ENCODE measurements around the gene B3GALT6.
A peak's percentile ranks its signal among the peaks of the same experiment; 100 is the strongest.

B3GALT6 gene

DNA sequence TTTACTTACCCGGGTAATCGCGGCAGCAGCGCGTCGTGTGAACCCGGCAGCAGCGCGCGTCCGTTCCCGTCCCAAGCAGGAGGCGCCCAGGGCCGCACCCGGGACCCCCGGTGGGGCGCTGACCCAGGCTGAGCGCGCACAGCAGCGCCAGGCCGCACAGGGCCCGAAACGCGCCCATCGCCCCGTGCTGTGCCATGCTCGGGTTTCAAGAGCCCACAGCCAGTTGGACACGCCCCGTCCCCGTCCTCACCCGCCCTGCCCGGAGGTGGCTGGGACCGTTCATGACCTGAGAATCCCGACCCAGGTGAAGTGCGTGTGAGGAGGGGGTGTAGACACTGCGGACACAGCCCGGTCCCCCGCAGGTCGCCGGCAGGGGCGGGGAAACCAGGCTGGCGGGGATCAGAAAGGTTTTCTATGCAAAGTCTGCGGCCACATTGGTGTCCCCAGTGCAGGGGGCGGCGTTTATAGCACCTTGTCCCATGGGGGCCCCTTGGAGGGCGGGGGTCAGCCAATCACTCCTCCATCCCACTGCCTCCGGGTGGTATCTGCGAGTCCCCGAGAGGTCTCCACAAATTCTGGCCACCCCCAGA is 25.6 kb upstream of the B3GALT6 start, which contains the start of gene TNFRSF18:
Gene TNFRSF18, minus strand, starts transcription at position 217 of the 590 bp plus-strand sequence. Its CDS starts 21 bp downstream, at position 196.
- Histone ChIP-seq H3K36me3 (ENCODE audit: control insufficient read depth in 1 of 2, insufficient read depth in 2 of 2, low read length in 2 of 2) (no peaks in the 10 kb centered on the region), H3K79me1 (ENCODE audit: low read length) (no peaks in the 10 kb centered on the region), H3K27ac (ENCODE audit: low read depth, low read length) (no peak within 1 kb of the TSS), H3K9ac (ENCODE audit: low read length) (no peak within 1 kb of the TSS), H2BK120ac (ENCODE audit: insufficient read depth, low read length, poor library complexity) (no peak within 1 kb of the TSS), H2AK5ac (ENCODE audit: low read length) (no peak within 1 kb of the TSS), H3K27me3 (ENCODE audit: insufficient read depth, low read length) (peaks cover 12% of the 10 kb centered on the region), H3K23ac (ENCODE audit: low read length) (no peak within 1 kb of the TSS), H2AFZ (ENCODE audit: insufficient read depth, low read length, poor library complexity) (no peak within 1 kb of the TSS), H3K4ac (ENCODE audit: low read depth, low read length) (no peak within 1 kb of the TSS), H2BK5ac (ENCODE audit: low read depth, low read length, poor library complexity) (no peak within 1 kb of the TSS), H3K14ac (ENCODE audit: low read length) (no peak within 1 kb of the TSS), H3K4me2 (ENCODE audit: low read length) (no peak within 1 kb of the TSS), H3K18ac (ENCODE audit: low read length) (no peak within 1 kb of the TSS), H3K9me3 (ENCODE audit: insufficient read depth, low read depth, low read length) (no peaks in the 10 kb centered on the region), H4K8ac (ENCODE audit: low read depth, low read length) (no peak within 1 kb of the TSS), H3K4me3 (ENCODE audit: low read depth, low read length) (no peak within 1 kb of the TSS), H3K4me1 (ENCODE audit: control insufficient read depth in 1 of 2, insufficient read depth in 2 of 2, low read length in 2 of 2) (peaks cover 0 to under 1% of the 10 kb centered on the region in 2 experiments), H2BK12ac (ENCODE audit: low read length) (no peak within 1 kb of the TSS), H4K12ac (ENCODE audit: low read depth, low read length) (no peak within 1 kb of the TSS), H4K91ac (ENCODE audit: low read depth, low read length) (no peak within 1 kb of the TSS), H3K79me2 (ENCODE audit: control insufficient read depth, insufficient read depth, low read length, poor library complexity) (no peaks in the 10 kb centered on the region)
- no CpG with 5 or more reads among the region's 49 CpGs for WGBS (ENCODE audit: extremely low coverage, insufficient coverage, insufficient read length)
- peak in 1 of 2 donors; percentile 33 for DNase-seq

DNA sequence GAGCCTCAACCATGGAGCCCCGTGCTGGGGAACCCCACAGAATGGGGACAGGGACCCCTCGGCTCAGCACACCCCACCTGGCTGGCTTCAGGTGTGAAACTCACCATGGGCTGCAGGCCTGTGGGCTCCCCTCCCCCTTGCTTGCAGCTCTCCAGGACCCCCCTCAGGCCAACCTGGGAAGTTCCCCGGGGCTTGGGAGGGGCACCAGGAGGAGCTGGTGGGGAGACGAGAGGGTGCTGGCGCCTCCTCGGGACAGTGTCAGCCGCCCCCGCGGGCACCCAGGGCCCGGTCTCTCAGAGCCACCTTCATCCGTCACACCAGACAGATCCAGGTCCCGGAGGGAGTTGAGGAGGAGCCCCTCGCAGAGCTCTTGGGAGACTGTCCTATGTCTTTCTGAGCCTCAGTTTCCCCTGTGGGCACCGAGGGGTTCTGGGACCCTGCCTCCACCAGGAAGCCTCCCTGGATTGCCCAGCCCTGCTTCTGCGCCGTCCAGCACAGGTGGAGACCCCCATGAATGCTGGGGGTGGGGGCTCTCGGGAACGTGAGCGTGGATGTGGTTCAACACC is 25.0 kb upstream of the B3GALT6 start:
- Histone ChIP-seq H2AK5ac (ENCODE audit: low read length) (no peak overlapping the region), H4K12ac (ENCODE audit: low read depth, low read length) (no peak overlapping the region), H3K9me3 (ENCODE audit: insufficient read depth, low read depth, low read length) (peaks cover 1% of the 10 kb centered on the region), H3K4me2 (ENCODE audit: low read length) (no peak overlapping the region), H4K91ac (ENCODE audit: low read depth, low read length) (no peak overlapping the region), H3K23ac (ENCODE audit: low read length) (no peak overlapping the region), H2BK12ac (ENCODE audit: low read length) (no peak overlapping the region), H3K14ac (ENCODE audit: low read length) (no peak overlapping the region), H3K79me1 (ENCODE audit: low read length) (no peaks in the 10 kb centered on the region), H3K4me1 (ENCODE audit: control insufficient read depth in 1 of 2, insufficient read depth in 2 of 2, low read length in 2 of 2) (no peaks in the 10 kb centered on the region), H3K18ac (ENCODE audit: low read length) (no peak overlapping the region), H3K4me3 (ENCODE audit: low read depth, low read length) (no peak overlapping the region), H3K36me3 (ENCODE audit: control insufficient read depth in 1 of 2, insufficient read depth in 2 of 2, low read length in 2 of 2) (no peaks in the 10 kb centered on the region), H3K27ac (ENCODE audit: low read depth, low read length) (no peak overlapping the region), H3K79me2 (ENCODE audit: control insufficient read depth, insufficient read depth, low read length, poor library complexity) (no peaks in the 10 kb centered on the region), H3K27me3 (ENCODE audit: insufficient read depth, low read length) (peaks cover 11% of the 10 kb centered on the region), H2BK5ac (ENCODE audit: low read depth, low read length, poor library complexity) (no peak overlapping the region), H4K8ac (ENCODE audit: low read depth, low read length) (no peak overlapping the region), H2AFZ (ENCODE audit: insufficient read depth, low read length, poor library complexity) (no peak overlapping the region), H3K4ac (ENCODE audit: low read depth, low read length) (no peak overlapping the region), H3K9ac (ENCODE audit: low read length) (no peak overlapping the region), H2BK120ac (ENCODE audit: insufficient read depth, low read length, poor library complexity) (no peak overlapping the region)
- no peak for DNase-seq
- no CpG with 5 or more reads among the region's 19 CpGs for WGBS (ENCODE audit: extremely low coverage, insufficient coverage, insufficient read length)

DNA sequence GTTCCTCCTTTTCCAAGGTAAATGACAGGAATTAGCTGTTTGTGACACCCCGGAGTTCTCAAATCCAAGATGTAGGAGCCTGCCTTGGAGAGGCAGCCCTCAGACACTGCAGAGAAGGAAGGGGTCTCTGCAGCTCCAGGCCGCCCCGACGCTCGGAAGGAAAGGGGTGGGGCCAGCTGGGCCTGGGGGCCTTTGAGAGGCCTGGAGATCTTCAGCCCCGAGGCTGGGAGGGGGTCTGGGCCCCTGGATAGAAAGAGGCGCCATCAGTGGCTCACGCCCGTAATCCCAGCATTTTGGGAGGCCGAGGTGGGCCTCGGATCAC is 24.5 kb upstream of the B3GALT6 start:
- Histone ChIP-seq H3K4ac (ENCODE audit: low read depth, low read length) (no peak overlapping the region), H2BK5ac (ENCODE audit: low read depth, low read length, poor library complexity) (no peak overlapping the region), H4K8ac (ENCODE audit: low read depth, low read length) (no peak overlapping the region), H3K4me2 (ENCODE audit: low read length) (no peak overlapping the region), H3K14ac (ENCODE audit: low read length) (no peak overlapping the region), H3K9me3 (ENCODE audit: insufficient read depth, low read depth, low read length) (peaks cover 3% of the 10 kb centered on the region), H3K27ac (ENCODE audit: low read depth, low read length) (no peak overlapping the region), H2BK12ac (ENCODE audit: low read length) (no peak overlapping the region), H4K91ac (ENCODE audit: low read depth, low read length) (no peak overlapping the region), H3K4me1 (ENCODE audit: control insufficient read depth in 1 of 2, insufficient read depth in 2 of 2, low read length in 2 of 2) (no peaks in the 10 kb centered on the region), H2AFZ (ENCODE audit: insufficient read depth, low read length, poor library complexity) (no peak overlapping the region), H4K12ac (ENCODE audit: low read depth, low read length) (no peak overlapping the region), H3K23ac (ENCODE audit: low read length) (no peak overlapping the region), H3K27me3 (ENCODE audit: insufficient read depth, low read length) (peaks cover 11% of the 10 kb centered on the region), H3K36me3 (ENCODE audit: control insufficient read depth in 1 of 2, insufficient read depth in 2 of 2, low read length in 2 of 2) (no peaks in the 10 kb centered on the region), H3K18ac (ENCODE audit: low read length) (no peak overlapping the region), H3K4me3 (ENCODE audit: low read depth, low read length) (no peak overlapping the region), H2AK5ac (ENCODE audit: low read length) (no peak overlapping the region), H3K9ac (ENCODE audit: low read length) (no peak overlapping the region), H3K79me1 (ENCODE audit: low read length) (no peaks in the 10 kb centered on the region), H3K79me2 (ENCODE audit: control insufficient read depth, insufficient read depth, low read length, poor library complexity) (no peaks in the 10 kb centered on the region), H2BK120ac (ENCODE audit: insufficient read depth, low read length, poor library complexity) (no peak overlapping the region)
- no CpG with 5 or more reads among the region's 11 CpGs for WGBS (ENCODE audit: extremely low coverage, insufficient coverage, insufficient read length)
- no peak for DNase-seq

DNA sequence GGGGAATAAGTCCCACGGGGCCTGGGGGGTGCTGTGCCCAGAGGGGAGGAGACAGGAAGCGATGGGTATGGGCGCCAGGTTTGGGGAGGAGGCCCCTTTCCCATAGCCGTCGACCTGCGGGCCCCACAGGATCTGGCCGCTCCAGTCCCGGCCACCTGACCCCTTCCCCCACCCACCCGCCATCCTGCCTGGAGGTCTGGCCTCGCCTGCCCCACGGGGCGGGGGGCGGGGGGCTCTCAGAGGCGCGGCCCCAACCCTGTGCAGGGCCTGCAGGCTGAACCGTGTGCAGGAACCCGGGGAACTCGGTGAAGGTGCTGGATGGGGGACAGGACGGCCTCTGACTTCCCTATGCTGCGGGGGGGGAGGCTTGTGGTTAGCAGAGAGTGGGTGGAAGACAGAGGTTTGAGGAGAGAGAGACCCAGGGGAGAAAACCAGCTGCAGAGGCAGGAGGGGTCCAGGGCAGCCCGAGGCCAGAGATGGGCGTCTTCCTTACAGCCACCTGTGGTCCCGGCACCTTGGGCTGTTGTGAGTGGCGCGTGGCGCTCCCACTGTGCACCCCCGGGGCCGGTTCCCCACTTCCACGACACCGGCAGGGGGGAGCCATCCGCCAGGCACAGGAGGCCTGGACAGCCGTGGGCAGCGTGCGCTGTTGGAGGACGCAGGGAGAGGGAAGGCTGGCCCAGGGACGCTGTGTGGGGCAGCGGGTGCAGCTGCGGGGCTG is 23.2 kb upstream of the B3GALT6 start:
- H2BK120ac ChIP-seq (ENCODE audit: insufficient read depth, low read length, poor library complexity) = no peak overlapping the region
- no peak overlapping the region for H3K23ac ChIP-seq (ENCODE audit: low read length)
- H3K4me1 ChIP-seq (ENCODE audit: control insufficient read depth in 1 of 2, insufficient read depth in 2 of 2, low read length in 2 of 2) = no peaks in the 10 kb centered on the region
- no peak overlapping the region for H3K27ac ChIP-seq (ENCODE audit: low read depth, low read length)
- H2BK5ac ChIP-seq (ENCODE audit: low read depth, low read length, poor library complexity) = no peak overlapping the region
- H3K36me3 ChIP-seq (ENCODE audit: control insufficient read depth in 1 of 2, insufficient read depth in 2 of 2, low read length in 2 of 2) = no peaks in the 10 kb centered on the region
- peaks cover 7% of the 10 kb centered on the region for H3K9me3 ChIP-seq (ENCODE audit: insufficient read depth, low read depth, low read length)
- no peaks in the 10 kb centered on the region for H3K79me1 ChIP-seq (ENCODE audit: low read length)
- H4K8ac ChIP-seq (ENCODE audit: low read depth, low read length) = no peak overlapping the region
- no peak overlapping the region for H2BK12ac ChIP-seq (ENCODE audit: low read length)
- no peak overlapping the region for H3K14ac ChIP-seq (ENCODE audit: low read length)
- no peaks in the 10 kb centered on the region for H3K79me2 ChIP-seq (ENCODE audit: control insufficient read depth, insufficient read depth, low read length, poor library complexity)
- no peak overlapping the region for H3K18ac ChIP-seq (ENCODE audit: low read length)
- no peak overlapping the region for H4K91ac ChIP-seq (ENCODE audit: low read depth, low read length)
- no peak overlapping the region for H3K9ac ChIP-seq (ENCODE audit: low read length)
- H3K4me2 ChIP-seq (ENCODE audit: low read length) = no peak overlapping the region
- no peak overlapping the region for H2AFZ ChIP-seq (ENCODE audit: insufficient read depth, low read length, poor library complexity)
- WGBS (ENCODE audit: extremely low coverage, insufficient coverage, insufficient read length) = no CpG with 5 or more reads among the region's 38 CpGs
- no peak overlapping the region for H3K4ac ChIP-seq (ENCODE audit: low read depth, low read length)
- no peak overlapping the region for H4K12ac ChIP-seq (ENCODE audit: low read depth, low read length)
- peaks cover 11% of the 10 kb centered on the region for H3K27me3 ChIP-seq (ENCODE audit: insufficient read depth, low read length)
- H3K4me3 ChIP-seq (ENCODE audit: low read depth, low read length) = no peak overlapping the region
- DNase-seq = no peak
- no peak overlapping the region for H2AK5ac ChIP-seq (ENCODE audit: low read length)

Data from trophoblast cell (in vitro differentiated cells and primary cell).